HepG2 (cell line): ENCODE results near the gene AARS2. TPM values are rescaled to one million over a fixed set of nuclear protein-coding genes. Genes with fewer than 3 reads are reported as not detected.
A peak's percentile ranks its signal among the peaks of the same experiment; 100 is the strongest.

Source experiments
- ATAC-seq: fragments of 200-7000 bp; cut with Tn5 transposase; 3 replicates; pipeline ENCODE4 v1.9.1; 2020; ENCODE audit warnings: mild to moderate bottlenecking, moderate library complexity
- BruUV-seq: library from RNA; stranded (reverse); fragments of 400-500 nt; replicated peaks from 2 replicates; lab custom pipeline; 2021; lab: Mats Ljungman, UMichigan
- CTCF ChIA-PET: fragments of 300-600 bp; formaldehyde crosslinking; extraction: SDS; loops from one replicate; lab custom pipeline; 2021; ENCODE audit warnings: low total read pairs, inconsistent platforms, low intra/inter-chr PET ratio; lab: Yijun Ruan, JAX
- POLR2A ChIA-PET: fragments of 350-600 bp; sonication (Branson Sonifier 250); formaldehyde crosslinking; loops from one replicate; lab custom pipeline; 2020; ENCODE audit warnings: antibody characterized with exemption, inconsistent platforms; lab: Yijun Ruan, JAX
- DNase-seq: peaks from one replicate; pipeline ENCODE4 v3.0.0-alpha.2; 2015; ENCODE audit warnings: low spot score
- FAIRE-seq: peaks from 3 replicates; lab custom pipeline; 2011; peaks lifted over from hg19 to GRCh38; lab: Jason Lieb, UNC
- H2AFZ ChIP-seq: one replicate; pipeline ENCODE4 v1.6.1; 2011; ENCODE audit warnings: low read length, inconsistent platforms
- H3K27ac ChIP-seq: fragments of 300-600 bp; 3 replicates; pipeline ENCODE4 v1.8.0; 2011; ENCODE audit warnings: mixed run types, mild to moderate bottlenecking, mixed read lengths, low read length, inconsistent platforms; ENCODE audit not compliant: insufficient read depth; ENCODE audit errors: extremely low read length
- H3K27me3 ChIP-seq, 2 experiments: fragments of 200-600 bp in 1 of 2; 2 replicates in 1 of 2; 3 replicates in 1 of 2; pipeline versions ENCODE4 v1.6.0 to v1.8.0; 2011; ENCODE audit warnings: low read length in 2 of 2, mild to moderate bottlenecking in 2 of 2, moderate library complexity in 2 of 2, inconsistent platforms in 1 of 2; ENCODE audit not compliant: insufficient read depth in 2 of 2, control insufficient read depth in 1 of 2
- H3K36me3 ChIP-seq, 2 experiments: fragments of 200-600 bp in 1 of 2; replicated peaks in 1 of 2; 2 replicates in 1 of 2; 3 replicates in 1 of 2; pipeline versions ENCODE4 v1.5.1 to v1.8.0; 2011; ENCODE audit warnings: low read length in 2 of 2, inconsistent platforms in 1 of 2; ENCODE audit not compliant: insufficient read depth in 2 of 2, control insufficient read depth in 1 of 2
- H3K4me1 ChIP-seq: 2 replicates; pipeline ENCODE4 v1.5.1; 2012; ENCODE audit warnings: low read length, inconsistent platforms; ENCODE audit not compliant: insufficient read depth
- H3K4me2 ChIP-seq: 2 replicates; pipeline ENCODE4 v1.6.0; 2011; ENCODE audit warnings: low read depth, low read length, inconsistent platforms
- H3K4me3 ChIP-seq, 3 experiments: fragments of 200-600 bp in 1 of 3; sonication (generic), shearing (Covaris generic) in 1 of 3; replicated peaks in 1 of 3; 2 replicates each; pipeline ENCODE4 v1.5.1; 2011 to 2016; ENCODE audit warnings: low read length in 3 of 3, inconsistent platforms in 2 of 3, low read depth in 2 of 3, mild to moderate bottlenecking in 2 of 3, control low read depth in 1 of 3, mixed read lengths in 1 of 3; ENCODE audit not compliant: insufficient read depth in 1 of 3
- H3K79me2 ChIP-seq: one replicate; pipeline ENCODE4 v1.6.1; 2011; ENCODE audit warnings: low read length, inconsistent platforms; ENCODE audit not compliant: insufficient read depth
- H3K9ac ChIP-seq: 2 replicates; pipeline ENCODE4 v1.6.0; 2011; ENCODE audit warnings: mild to moderate bottlenecking, low read depth, low read length, inconsistent platforms; ENCODE audit not compliant: insufficient read depth
- H3K9me3 ChIP-seq: 2 replicates; pipeline ENCODE4 v1.5.1; 2012; ENCODE audit warnings: mild to moderate bottlenecking, low read length
- H4K20me1 ChIP-seq: 2 replicates; pipeline ENCODE4 v1.6.0; 2011; ENCODE audit warnings: inconsistent platforms, mild to moderate bottlenecking, low read length, moderate library complexity; ENCODE audit not compliant: insufficient read depth
- AGO2 ChIP-seq: fragments of 200-400 bp; formaldehyde crosslinking; optimal IDR thresholded peaks from 2 replicates; pipeline ENCODE3; 2017; ENCODE audit warnings: mild to moderate bottlenecking, low read depth, low read length, moderate library complexity
- HNRNPH1 ChIP-seq: fragments of 200-400 bp; formaldehyde crosslinking; optimal IDR thresholded peaks from 2 replicates; pipeline ENCODE3; 2017; ENCODE audit warnings: mild to moderate bottlenecking, low read depth, low read length
- KDM1A ChIP-seq: IDR thresholded peaks from 2 replicates; pipeline ENCODE4 v1.6.1; 2016; ENCODE audit warnings: missing compliant biosample characterization
- MXI1 ChIP-seq: IDR thresholded peaks from 3 replicates; pipeline ENCODE4 v1.6.1; 2012; ENCODE audit warnings: low read depth, low read length, inconsistent platforms, borderline replicate concordance
- NFYB ChIP-seq: sonication (generic); formaldehyde crosslinking; IDR thresholded peaks from 2 replicates; pipeline ENCODE4 v1.4.0; 2020; ENCODE audit warnings: missing genetic modification reagents
- ONECUT2 ChIP-seq: sonication (generic); formaldehyde crosslinking; IDR thresholded peaks from 2 replicates; pipeline ENCODE4 v1.4.0; 2020; ENCODE audit warnings: missing genetic modification reagents
- PCBP1 ChIP-seq: fragments of 200-400 bp; formaldehyde crosslinking; IDR thresholded peaks from 2 replicates; pipeline ENCODE4 v1.6.1; 2017; ENCODE audit warnings: mild to moderate bottlenecking, low read depth, low read length, borderline replicate concordance
- YEATS4 ChIP-seq: sonication (generic); formaldehyde crosslinking; IDR thresholded peaks from 2 replicates; pipeline ENCODE4 v1.4.0; 2020; ENCODE audit warnings: missing genetic modification reagents, borderline replicate concordance
- ZFP37 ChIP-seq: sonication (generic); formaldehyde crosslinking; IDR thresholded peaks from 2 replicates; pipeline ENCODE4 v1.4.0; 2020; ENCODE audit warnings: missing genetic modification reagents, borderline replicate concordance
- ZFP41 ChIP-seq: sonication (generic); formaldehyde crosslinking; IDR thresholded peaks from 2 replicates; pipeline ENCODE4 v1.4.0; 2020; ENCODE audit warnings: mild to moderate bottlenecking, missing genetic modification reagents, borderline replicate concordance
- ZNF224 ChIP-seq: sonication (generic); formaldehyde crosslinking; IDR thresholded peaks from 2 replicates; pipeline ENCODE4 v1.5.0; 2020; ENCODE audit warnings: mild to moderate bottlenecking, missing genetic modification reagents
- ZNF333 ChIP-seq: sonication (generic); formaldehyde crosslinking; IDR thresholded peaks from 2 replicates; pipeline ENCODE4 v1.4.0; 2020; ENCODE audit warnings: mild to moderate bottlenecking, missing genetic modification reagents, borderline replicate concordance
- WGBS: methylation state at CpG from one replicate; pipeline ENCODE4 v1.1.6; 2017; ENCODE audit warnings: low lambda C conversion rate; 5-methylcytosine and 5-hydroxymethylcytosine counted together
- in situ Hi-C: cut with HindIII; loops from 2 replicates; pipeline ENCODE4 v1.10.0; 2017; ENCODE audit warnings: low pct_unique_long_range_greater_than_20kb; ENCODE audit not compliant: extremely low pct_ligation_motif_present
- intact Hi-C: fragments of 100-400 bp; cut with micrococcal nuclease; formaldehyde crosslinking; loops from one replicate; pipeline ENCODE4 v1.10.0; 2022; ENCODE audit not compliant: unreplicated experiment
- polyA plus RNA-seq, 8 experiments: library from polyadenylated mRNA; depleted of rRNA in 3 of 8; stranded (reverse) in 7 of 8; unstranded in 1 of 8; fragments of >200 nt; fragmentation: Illumina TruSeq in 4 of 8; extraction: Trizol in 4 of 8; gene quantifications; 2 replicates each; pipeline versions ENCODE4 v1.2.1 to v1.2.3, GENCODE V29; 2011 to 2016; ENCODE audit warnings: low read depth in 4 of 8, missing spikeins in 1 of 8, mixed read lengths in 1 of 8; ENCODE audit not compliant: insufficient read depth in 1 of 8
- total RNA-seq, 5 experiments: library from RNA; depleted of rRNA; stranded (reverse); fragments of >200 nt; fragmentation: Illumina TruSeq; extraction: Trizol; gene quantifications; 2 replicates each; pipeline ENCODE4 v1.2.3, GENCODE V29; 2016; ENCODE audit warnings: low read depth in 1 of 5
- TF ChIP-seq, protein P1 (sequence below): sonication (generic); formaldehyde crosslinking; IDR thresholded peaks from 2 replicates; pipeline ENCODE4 v1.4.0; 2020; ENCODE audit warnings: mild to moderate bottlenecking, missing genetic modification reagents
- TF ChIP-seq, protein P2 (sequence below): sonication (generic); formaldehyde crosslinking; IDR thresholded peaks from 2 replicates; pipeline ENCODE4 v1.4.0; 2020; ENCODE audit warnings: missing genetic modification reagents
- TF ChIP-seq, protein P3 (sequence below): sonication (generic); formaldehyde crosslinking; IDR thresholded peaks from 2 replicates; pipeline ENCODE4 v1.5.0; 2020; ENCODE audit warnings: missing genetic modification reagents

Gene AARS2
- total and polyA plus RNA-seq, 2 of the 13 experiments (the other 11 are each of a cell fraction or from before 2014, with no cell fraction given): 7.5 to 24.1 TPM

- peak overlapping the region; percentile 34 for H3K4me2 ChIP-seq
- no peak overlapping the region for H3K27ac ChIP-seq
- no peak overlapping the region for H3K9ac ChIP-seq
- intact Hi-C loops: loop anchor here (1.0 kb wide), 1 partner anchor 23 kb away; no protein-coding TSS in a partner anchor
- no peaks in the 10 kb centered on the region for H3K9me3 ChIP-seq
- in situ Hi-C loops: no loop called here
- 65% methylated on average over 66 of the region's 86 CpGs for WGBS
- peak; percentile 27 for ATAC-seq
- H3K4me3 ChIP-seq: peak overlapping the region in 1 of 3 experiments; percentile 39; a peak in 2 of 6 replicates
- peaks cover 10 to 14% of the 10 kb centered on the region in 2 experiments; a peak in 4 of 5 replicates for H3K36me3 ChIP-seq
- H3K4me1 ChIP-seq: no peaks in the 10 kb centered on the region
- no TSS peak for BruUV-seq
- ChIA-PET POLR2A (interaction anchor here (1.2 to 1.4 kb wide), 2 partner anchors 15 to 41 kb away, joined by 3 to 5 read pairs; partner anchors contain the start of gene AARS2), CTCF (no interaction called here)
- peaks cover 0 to 17% of the 10 kb centered on the region in 2 experiments; a peak in 2 of 5 replicates for H3K27me3 ChIP-seq
- no peak for FAIRE-seq
- H3K79me2 ChIP-seq: no peaks in the 10 kb centered on the region
- no peaks in the 10 kb centered on the region for H4K20me1 ChIP-seq
- DNase-seq: no peak
- H2AFZ ChIP-seq: no peak overlapping the region
- TF ChIP-seq, protein P1, sequence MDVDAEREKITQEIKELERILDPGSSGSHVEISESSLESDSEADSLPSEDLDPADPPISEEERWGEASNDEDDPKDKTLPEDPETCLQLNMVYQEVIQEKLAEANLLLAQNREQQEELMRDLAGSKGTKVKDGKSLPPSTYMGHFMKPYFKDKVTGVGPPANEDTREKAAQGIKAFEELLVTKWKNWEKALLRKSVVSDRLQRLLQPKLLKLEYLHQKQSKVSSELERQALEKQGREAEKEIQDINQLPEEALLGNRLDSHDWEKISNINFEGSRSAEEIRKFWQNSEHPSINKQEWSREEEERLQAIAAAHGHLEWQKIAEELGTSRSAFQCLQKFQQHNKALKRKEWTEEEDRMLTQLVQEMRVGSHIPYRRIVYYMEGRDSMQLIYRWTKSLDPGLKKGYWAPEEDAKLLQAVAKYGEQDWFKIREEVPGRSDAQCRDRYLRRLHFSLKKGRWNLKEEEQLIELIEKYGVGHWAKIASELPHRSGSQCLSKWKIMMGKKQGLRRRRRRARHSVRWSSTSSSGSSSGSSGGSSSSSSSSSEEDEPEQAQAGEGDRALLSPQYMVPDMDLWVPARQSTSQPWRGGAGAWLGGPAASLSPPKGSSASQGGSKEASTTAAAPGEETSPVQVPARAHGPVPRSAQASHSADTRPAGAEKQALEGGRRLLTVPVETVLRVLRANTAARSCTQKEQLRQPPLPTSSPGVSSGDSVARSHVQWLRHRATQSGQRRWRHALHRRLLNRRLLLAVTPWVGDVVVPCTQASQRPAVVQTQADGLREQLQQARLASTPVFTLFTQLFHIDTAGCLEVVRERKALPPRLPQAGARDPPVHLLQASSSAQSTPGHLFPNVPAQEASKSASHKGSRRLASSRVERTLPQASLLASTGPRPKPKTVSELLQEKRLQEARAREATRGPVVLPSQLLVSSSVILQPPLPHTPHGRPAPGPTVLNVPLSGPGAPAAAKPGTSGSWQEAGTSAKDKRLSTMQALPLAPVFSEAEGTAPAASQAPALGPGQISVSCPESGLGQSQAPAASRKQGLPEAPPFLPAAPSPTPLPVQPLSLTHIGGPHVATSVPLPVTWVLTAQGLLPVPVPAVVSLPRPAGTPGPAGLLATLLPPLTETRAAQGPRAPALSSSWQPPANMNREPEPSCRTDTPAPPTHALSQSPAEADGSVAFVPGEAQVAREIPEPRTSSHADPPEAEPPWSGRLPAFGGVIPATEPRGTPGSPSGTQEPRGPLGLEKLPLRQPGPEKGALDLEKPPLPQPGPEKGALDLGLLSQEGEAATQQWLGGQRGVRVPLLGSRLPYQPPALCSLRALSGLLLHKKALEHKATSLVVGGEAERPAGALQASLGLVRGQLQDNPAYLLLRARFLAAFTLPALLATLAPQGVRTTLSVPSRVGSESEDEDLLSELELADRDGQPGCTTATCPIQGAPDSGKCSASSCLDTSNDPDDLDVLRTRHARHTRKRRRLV: no peak
- TF ChIP-seq HNRNPH1: no peak
- no peak for TF ChIP-seq NFYB (CRISPR knock-in tag)
- TF ChIP-seq ZNF333 (CRISPR knock-in tag): no peak
- TF ChIP-seq KDM1A (CRISPR knock-in tag): no peak
- no peak for TF ChIP-seq ZNF224 (CRISPR knock-in tag)
- 0 out of 2 replicates have a peak, but pooled peaks have one; percentile 11 for TF ChIP-seq PCBP1
- no peak for TF ChIP-seq MXI1
- TF ChIP-seq ONECUT2: no peak
- no peak for TF ChIP-seq ZFP37 (CRISPR knock-in tag)
- TF ChIP-seq, protein P2, sequence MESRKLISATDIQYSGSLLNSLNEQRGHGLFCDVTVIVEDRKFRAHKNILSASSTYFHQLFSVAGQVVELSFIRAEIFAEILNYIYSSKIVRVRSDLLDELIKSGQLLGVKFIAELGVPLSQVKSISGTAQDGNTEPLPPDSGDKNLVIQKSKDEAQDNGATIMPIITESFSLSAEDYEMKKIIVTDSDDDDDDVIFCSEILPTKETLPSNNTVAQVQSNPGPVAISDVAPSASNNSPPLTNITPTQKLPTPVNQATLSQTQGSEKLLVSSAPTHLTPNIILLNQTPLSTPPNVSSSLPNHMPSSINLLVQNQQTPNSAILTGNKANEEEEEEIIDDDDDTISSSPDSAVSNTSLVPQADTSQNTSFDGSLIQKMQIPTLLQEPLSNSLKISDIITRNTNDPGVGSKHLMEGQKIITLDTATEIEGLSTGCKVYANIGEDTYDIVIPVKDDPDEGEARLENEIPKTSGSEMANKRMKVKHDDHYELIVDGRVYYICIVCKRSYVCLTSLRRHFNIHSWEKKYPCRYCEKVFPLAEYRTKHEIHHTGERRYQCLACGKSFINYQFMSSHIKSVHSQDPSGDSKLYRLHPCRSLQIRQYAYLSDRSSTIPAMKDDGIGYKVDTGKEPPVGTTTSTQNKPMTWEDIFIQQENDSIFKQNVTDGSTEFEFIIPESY (CRISPR knock-in tag): no peak
- TF ChIP-seq, protein P3, sequence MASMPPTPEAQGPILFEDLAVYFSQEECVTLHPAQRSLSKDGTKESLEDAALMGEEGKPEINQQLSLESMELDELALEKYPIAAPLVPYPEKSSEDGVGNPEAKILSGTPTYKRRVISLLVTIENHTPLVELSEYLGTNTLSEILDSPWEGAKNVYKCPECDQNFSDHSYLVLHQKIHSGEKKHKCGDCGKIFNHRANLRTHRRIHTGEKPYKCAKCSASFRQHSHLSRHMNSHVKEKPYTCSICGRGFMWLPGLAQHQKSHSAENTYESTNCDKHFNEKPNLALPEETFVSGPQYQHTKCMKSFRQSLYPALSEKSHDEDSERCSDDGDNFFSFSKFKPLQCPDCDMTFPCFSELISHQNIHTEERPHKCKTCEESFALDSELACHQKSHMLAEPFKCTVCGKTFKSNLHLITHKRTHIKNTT: no peak
- TF ChIP-seq YEATS4: no peak
- TF ChIP-seq ZFP41 (CRISPR knock-in tag): no peak
- peak; percentile 98 for TF ChIP-seq AGO2
Observed at GRCh38 chr6:44297063-44298038, 15.8 kb downstream of the AARS2 start.
